HG03457 (cell line): ENCODE results near the gene CACNA2D3.

Experiments used
- ATAC-seq: cut with Tn5 transposase; IDR thresholded peaks from one replicate; pipeline ENCODE4 v1.9.1; 2021; ENCODE audit warnings: moderate number of reproducible peaks; ENCODE audit not compliant: unreplicated experiment

Gene CACNA2D3

DNA sequence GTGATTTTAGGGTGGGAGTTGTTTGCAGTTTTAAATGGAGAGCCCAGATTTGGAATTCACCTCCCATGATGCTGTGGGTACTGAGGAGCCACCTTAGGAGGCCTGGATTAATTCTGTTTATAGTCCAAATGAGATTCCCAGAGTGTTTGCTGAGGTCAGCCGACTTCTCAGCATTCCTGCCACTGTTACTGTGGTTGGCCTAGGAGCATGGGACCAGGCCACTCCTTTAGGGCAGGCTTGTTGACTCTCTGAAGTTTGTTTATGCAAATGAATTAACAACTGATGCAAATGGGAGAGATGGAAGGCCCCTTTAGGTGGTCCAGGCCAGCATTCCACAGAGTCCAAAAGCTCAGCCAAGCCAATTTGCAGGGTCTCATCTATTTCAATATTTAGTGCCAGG is 46.1 kb downstream of the CACNA2D3 start:
- ATAC-seq = no peak

DNA sequence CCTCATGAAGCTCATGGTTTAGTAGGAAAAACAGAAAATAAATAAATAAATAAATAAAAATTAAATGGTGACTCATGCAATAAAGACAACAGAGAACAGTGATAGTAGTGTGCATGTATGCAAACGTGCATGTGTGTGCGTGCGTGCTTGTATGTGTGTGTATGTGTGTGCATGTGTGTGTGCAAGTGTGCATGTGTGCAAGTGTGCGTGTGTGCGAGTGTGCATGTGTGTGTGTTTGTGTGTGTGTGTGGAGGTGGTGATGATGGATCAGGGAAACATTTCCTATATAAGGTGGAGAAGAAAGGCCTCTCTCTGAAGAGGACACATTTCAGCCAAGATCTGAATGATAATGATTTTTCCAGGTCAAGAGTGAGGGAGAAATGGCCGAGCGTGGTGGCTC is 47.2 kb downstream of the CACNA2D3 start:
- no peak for ATAC-seq

DNA sequence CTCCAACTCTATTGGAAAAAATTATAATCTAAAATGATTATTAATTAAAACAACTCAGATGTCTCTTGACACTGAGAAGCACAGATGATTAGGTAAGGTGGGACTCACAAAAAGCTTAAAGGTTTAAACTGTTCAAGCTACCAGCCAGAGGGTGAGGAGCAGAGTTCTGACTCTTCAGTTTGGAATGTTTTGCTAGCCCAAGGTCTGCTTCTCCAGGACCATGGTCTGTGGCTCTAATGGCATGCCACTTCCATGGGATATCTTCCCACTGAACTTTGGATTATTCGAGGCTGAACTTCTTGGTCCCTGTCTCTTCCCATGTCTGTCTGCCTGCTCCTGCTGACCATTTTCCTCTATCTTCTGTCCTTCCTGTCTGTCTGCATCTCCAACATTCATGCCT is 49.2 kb downstream of the CACNA2D3 start:
- no peak for ATAC-seq

DNA sequence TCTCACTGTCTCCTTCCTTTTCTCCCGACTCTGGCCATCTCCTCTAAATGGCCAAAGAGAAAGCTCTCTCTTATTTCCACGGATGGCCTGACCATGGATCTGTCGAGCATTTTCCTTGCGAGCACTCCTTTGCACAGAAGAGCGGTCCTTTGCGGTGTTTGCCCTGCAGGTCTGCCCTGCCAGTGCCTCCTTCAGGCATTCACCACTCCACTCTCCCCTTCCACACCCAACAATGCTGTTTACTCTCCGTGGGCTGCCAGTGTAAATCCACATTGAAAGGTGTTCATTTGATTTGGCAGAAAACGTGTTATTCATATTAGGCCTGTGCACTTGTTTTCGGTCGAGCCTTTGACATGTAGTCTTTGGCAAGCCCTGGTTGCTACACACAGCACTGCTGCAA is 49.6 kb downstream of the CACNA2D3 start:
- no peak for ATAC-seq

DNA sequence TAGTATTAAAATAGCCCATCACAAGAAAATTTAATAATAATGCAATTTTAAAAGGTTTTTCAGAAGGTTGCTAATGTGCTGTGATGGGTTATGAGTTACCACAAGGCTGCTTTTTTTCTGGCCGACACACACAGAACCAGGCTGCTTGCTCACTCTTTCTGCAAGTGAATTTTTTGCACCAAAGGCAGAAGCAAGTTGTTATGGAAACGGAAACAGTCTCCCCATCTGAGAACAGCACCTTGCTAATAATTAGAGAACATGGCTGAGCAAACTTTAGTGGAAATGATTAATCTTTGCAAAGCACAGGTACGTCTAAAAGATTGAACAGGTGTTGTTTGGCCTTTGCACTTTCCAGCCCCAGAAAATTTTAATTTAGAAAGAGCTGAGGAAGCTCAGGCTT is 51.0 kb downstream of the CACNA2D3 start:
- ATAC-seq = no peak

DNA sequence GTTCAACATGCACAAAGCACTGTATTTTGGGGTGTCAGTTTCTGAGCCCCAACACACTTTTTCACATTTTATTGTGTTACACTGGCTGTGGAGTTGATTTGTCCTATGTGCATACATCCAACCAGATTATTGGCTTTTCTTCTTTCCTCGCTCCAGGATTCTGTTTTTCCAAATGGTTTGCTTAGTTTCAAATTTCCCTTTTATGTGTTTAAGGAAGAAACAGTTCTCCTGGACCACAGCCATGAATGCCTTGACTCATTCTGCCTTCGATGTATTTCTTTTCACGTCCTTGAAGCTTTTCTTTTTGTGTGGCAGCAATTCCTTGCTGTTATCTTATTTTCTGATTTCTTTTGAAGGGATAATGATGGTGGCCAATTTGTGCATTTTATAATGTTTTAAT is 53.8 kb downstream of the CACNA2D3 start:
- ATAC-seq = no peak

DNA sequence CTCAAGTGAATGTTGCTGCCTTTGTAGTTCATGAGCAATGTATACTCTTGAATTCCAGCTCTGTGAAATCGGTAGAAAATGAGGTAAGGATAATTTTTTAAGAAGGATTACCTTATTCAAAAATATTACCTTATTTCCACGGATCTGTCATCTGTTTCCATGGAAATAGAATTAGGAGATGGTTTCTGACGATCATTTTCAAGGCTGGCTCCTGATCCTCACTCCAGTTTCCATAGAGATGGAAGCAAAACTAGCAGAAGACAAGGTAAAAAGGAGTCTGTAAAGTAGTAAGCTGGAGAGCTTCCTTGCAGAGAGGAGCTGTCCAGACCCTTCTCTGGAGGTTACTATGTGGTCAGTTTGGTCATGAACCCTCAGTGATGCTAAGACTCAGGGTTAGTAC is 55.5 kb downstream of the CACNA2D3 start:
- no peak for ATAC-seq

DNA sequence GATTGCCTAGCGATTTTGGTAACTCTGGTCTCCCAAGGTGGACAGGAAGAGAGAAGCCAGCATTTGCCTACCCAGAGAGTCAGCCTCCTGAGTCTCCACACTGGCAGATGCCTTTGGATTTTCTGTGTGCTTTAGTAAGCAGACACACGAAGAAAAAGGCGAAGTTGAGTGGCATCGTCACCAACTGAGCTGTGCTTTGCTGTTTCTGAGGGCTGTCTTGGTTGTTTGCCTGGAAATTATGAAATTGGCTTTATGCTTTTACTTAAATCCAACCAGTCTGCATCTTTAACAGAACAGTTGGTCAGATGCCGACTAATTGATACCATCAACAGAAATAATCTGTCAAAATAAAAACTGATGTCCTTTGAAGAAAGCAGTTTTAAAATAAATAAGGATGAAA is 56.0 kb downstream of the CACNA2D3 start:
- ATAC-seq = no peak

DNA sequence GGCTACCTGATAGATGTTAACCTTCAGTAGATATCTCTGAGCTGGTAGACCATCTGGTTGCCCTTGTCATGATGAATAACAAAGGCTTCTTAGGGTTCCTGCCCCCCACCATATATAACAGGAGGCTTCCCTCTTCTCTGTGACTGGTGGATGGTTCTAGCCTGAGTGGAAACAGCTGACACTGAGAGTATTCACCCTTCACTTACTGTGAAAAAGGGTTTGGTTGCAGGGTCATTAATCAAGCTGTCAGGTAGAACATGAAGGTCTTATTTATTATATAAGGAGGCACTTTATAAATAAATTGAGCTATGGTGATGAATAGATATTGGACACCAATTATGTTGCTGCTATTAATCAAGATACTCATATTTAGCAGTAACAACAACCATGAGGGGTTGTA is 58.6 kb downstream of the CACNA2D3 start:
- ATAC-seq = no peak

DNA sequence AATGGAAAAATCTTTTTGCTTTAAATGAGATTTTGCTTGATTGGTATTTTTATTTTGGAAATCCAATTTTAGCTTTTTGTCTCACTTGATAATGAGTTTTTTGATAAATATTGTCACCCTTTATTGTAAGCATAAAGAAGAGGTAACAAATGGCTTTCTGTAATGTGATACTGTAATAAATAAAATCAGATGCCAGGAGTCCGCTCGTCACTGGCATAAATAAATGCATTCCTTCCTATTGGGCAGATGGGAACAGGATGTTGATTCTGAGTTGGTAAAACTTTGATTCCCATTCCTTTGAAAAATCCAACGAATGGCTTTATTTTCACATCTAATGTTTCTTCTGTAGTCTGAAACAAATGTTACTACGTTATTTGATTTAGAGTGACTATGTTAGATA is 59.9 kb downstream of the CACNA2D3 start:
- no peak for ATAC-seq

DNA sequence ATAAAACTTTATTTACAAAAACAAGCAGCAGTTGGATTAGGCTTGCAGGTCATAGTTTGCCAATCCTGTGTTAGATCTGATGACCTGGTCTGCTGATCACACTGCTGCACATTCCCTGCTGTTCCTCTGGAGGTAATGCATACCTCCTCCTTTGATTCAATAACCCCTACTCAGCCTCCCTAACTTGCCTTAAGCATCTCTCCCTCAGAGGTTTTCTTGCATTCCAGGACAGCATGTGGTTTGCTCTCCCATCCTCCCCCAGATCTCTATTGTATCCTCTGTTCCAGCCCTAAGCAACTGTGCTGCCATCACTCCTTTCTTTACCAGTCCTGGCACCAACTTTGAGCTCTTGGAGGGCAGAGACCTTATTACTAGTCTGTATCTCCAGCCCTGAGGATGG is 63.4 kb downstream of the CACNA2D3 start:
- ATAC-seq = no peak

DNA sequence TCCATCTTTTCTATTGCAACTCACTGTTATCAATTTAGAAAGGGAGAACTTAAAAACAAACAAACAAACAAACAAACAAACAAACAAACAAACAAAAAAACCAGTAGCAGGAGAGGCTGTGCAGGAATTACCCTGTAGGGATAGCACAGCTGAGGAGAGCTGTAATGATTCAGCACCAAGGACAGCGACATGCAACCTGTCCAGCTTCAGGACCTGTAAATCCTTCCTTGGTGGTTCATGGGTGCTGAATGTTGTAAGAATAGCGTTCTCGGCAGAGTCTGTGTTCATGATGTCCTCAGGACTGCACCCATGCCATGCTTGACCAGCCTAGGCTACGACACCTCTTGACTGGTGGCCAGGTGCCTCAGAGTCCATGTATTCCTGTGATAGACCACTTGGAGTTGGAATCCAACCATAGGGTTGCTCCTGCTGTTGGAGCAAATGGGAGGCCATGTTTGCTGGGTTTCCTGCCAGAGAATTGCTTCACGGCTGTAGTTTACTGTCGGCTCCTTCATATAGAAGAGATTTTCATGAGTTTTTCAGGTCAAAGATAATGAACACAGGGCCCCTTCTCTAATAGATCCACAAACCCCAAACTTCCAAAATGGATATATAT is 65.9 kb downstream of the CACNA2D3 start:
- ATAC-seq = no peak

DNA sequence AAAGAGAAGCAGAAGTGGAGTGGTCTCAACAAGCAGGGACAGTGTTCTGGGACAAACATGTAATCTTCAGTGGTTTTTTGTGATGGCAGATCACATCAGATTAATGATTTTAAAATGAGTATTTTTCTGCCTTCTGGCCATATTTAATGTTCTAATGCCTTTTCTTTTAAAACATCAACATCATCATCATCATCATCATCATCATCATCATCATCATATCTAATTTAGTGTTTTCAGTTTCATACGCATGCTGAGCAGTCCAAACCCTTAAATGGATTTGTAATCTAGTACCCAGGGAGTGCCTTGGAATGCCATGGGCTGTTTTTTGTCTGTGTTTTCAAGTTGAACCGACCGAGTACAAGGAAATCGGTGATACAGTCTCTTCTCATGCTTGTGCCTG is 68.9 kb downstream of the CACNA2D3 start:
- no peak for ATAC-seq

DNA sequence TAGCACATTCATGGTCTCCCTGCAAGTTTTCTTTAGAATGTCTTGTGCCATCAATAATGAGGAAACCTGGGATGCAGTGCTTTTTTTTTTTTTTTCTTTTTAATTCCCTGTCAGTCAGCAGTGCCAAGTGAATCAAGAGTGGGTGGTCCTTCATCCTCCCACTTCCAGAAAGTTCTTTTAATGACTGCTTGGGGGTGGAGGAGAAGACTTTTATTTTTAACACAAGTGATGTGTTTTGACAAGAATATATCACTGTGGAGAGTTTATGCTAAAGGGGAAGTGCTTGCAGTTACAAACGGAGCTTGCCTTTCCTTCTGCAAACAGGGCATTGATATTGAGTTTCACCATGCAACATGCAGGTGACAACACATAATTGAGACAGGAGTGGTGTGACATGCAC is 69.7 kb downstream of the CACNA2D3 start:
- ATAC-seq = no peak

DNA sequence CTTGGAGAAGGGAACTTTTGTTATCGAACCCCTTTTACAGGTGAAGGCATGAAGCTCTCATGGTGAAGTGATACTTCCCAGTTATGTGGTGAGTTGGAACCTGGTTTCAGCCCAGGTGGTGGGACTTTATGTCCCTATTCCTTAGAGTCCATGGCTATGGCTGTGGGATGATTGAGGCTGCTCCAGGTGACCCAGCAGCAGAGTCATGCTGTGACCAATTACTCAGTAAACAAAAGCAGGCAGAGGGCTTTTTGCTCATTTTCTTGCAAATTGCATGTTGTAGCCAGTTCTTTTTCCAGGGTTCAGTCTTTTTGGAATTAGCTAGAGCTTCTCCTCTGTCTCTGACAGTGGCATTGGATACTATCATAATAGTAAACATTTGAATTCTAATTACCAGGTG is 70.7 kb downstream of the CACNA2D3 start:
- no peak for ATAC-seq

DNA sequence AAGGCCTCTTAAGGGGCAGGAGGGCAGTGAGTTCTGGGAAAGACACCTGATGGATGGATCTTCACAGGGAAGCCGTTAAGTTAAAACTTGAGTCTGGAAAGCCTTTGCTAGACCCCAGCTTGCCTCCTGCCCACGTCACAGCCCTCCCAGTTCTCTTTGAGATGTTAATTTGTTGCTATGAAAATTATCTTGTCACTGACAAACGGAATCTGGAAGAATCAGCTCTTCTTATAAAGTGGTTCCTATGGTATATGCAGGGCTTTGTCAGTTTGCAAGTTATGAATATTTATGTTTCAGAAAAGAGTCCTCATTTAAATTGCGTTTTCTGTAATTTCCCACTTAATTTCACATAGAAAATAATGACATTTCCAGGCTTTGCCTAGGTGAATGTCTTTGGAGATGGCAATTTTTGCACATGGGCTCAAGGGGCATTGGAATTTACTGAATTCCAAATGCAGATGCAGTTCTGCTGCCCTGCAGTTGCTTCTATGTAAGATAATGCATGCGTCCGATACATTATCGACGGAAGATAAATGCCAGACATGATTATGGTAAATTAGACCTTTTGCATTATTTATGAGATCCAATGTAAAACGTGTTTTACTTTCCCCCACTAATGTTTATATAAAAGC is 74.1 kb downstream of the CACNA2D3 start:
- no peak for ATAC-seq

DNA sequence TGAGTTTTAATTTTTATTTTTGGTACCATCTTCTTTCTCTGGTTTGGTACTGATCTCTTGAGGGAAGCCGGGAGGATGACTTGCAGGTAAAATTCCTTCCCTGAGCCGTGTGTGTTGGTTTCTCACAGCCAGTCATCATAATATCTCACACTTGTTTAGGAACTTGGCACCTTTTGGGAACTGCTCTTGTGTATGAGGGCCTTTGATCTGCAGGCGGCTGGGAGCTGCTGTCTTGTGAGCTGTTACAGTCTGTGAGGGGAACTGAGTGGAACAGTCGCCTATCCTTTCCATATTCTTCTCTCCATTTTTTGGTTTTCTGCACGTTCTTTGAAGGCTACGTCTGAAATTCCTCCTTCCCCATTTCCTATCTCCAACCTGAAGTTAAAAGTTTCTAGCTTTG is 75.2 kb downstream of the CACNA2D3 start:
- ATAC-seq = no peak

DNA sequence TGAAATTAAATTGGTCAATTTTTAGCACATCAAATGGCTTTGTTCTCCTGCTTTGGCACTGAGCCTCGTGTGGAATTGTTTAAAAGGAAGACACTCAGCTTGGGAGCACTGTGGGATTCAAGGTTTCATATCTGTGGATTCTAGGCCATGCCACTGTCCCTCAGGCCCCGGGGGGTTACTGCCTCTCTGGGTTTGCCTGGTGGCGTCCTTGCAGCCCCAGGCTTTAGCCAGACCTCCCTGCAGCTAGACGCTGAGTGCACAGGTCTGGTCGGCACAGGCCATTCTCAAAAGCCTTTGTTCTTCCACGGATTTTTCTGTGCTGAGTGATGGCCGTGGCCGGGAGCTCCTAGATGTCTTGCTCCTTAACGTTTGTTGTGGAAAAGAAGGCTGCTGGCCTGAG is 76.2 kb downstream of the CACNA2D3 start:
- no peak for ATAC-seq

DNA sequence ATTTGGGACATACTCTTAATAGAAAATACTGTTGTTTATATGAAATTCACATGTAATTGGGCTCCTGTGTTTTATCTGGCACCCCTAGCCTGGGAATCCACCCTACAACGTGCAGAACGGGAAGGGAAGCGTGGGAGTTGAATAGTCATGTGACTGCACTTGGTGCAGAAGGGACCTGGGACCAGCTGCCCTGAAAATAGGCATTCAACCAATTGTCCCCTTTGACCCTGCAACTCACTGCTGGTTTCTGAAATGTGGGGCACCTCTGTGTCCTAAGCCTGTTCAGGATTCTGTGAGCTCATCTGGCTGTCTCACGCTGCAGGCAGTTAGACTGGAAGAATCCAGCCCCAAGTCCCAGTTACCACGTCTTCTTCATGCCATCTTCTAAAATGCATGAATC is 79.7 kb downstream of the CACNA2D3 start:
- no peak for ATAC-seq

DNA sequence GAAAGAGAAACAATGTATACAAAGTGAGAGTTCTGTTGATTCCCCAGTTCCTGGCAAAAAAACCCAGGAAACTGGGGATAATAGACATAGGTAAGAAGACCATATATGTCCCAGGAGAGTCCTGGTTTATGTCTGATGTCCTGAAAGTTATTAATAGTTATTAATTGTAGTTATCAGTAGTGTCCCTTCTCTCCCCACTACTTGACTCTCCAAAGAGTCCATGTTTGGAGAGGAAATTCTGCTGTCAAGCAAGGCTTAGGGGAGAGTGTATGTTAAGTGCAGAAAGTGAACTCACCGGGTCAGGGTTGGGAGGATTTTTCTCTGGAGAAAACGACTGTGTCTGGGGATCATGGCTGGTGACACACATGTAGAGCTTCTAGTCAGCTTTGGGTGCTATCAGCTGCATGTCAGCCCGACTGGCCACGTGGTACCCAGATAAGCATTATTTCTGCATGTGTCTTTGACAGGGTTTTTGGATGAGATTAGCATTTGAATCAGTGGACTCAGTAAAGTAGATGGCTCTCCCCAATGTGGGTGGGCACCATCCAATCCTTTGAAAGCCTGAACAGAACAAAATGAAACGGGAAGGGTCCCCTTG is 80.4 kb downstream of the CACNA2D3 start:
- no peak for ATAC-seq

DNA sequence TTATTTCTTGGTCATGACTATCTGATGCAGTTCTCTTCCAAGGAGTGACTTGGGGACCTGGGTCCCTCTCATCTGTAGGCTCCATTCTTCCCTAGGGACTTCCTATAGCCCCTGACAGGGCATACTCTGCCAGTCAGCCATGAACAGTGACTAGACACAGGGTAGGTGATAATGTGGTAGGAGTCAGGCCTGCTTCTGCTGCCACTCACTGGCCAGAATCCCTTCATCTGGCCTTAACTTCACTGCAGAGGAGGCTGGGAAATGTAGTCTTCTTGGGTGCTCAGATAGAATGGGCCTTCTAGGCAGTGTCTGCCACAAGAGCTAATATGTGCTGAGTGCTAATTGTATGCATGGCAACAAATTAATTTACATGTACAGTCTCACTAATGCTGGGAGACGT is 84.5 kb downstream of the CACNA2D3 start:
- ATAC-seq = no peak

DNA sequence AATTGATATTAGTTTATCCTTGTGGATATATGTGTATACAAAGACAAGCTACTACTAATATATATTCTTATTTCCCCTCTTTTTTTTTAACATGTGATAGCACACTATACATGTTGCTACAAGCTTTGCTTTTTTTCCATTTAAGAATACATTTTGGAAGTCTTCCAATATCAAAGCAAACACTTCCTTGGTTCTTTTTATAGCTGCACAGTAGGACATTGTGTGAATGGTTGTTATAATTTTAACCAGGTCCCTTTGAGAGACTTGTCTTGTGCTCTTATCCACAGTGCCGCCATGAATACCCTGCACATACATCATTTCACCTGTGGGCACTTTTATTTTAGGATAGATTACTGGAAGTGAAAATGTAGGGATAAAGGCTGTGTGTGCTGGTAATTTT is 88.7 kb downstream of the CACNA2D3 start:
- ATAC-seq = no peak

DNA sequence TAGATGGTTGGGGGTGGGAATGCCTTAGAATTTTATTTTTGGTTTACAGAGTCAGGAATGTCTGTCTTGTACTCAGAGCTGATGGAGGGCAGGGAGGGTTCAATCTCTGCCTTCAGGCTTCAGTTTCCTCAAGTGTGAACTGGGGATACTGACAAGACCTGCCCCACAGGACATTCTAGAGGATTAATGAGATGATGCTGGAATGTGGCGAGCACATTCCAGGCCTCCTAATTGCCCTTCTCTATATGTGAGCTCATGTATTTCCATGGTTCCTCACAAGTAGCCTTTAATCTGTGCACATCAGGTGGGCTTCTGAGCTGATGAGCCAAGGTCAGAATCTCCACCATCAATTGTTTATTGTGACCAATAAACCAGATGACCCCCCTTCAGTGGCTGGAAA is 90.4 kb downstream of the CACNA2D3 start:
- ATAC-seq = no peak
